GM21737 (cell line): ENCODE measurements around the gene SFI1.
"Not testable (repeated sequence)": the region's sequence is repeated elsewhere in the genome, so short reads cannot be mapped to it uniquely, and the experiment has no call there.

ENCODE experiments used
- ATAC-seq: cut with Tn5 transposase; IDR thresholded peaks from one replicate; pipeline ENCODE4 v1.9.1; 2021; ENCODE audit warnings: mild to moderate bottlenecking, moderate library complexity; ENCODE audit not compliant: unreplicated experiment

Gene SFI1

GRCh38 chr22:31585161-31585859, 89.0 kb downstream of the SFI1 start:
- ATAC-seq, result no peak

- ATAC-seq, result no peak
Measured at GRCh38 chr22:31586137-31586920, 90.0 kb downstream of the SFI1 start.

GRCh38 chr22:31588970-31589675, 92.8 kb downstream of the SFI1 start:
- ATAC-seq, result no peak

- ATAC-seq, result not testable (repeated sequence)
Measured at GRCh38 chr22:31590161-31590560, 93.8 kb downstream of the SFI1 start.

- ATAC-seq, result no peak
Measured at GRCh38 chr22:31595271-31595670, 98.9 kb downstream of the SFI1 start.

GRCh38 chr22:31602259-31602952, 106.1 kb downstream of the SFI1 start:
- no peak for ATAC-seq

GRCh38 chr22:31603081-31603525, 106.8 kb downstream of the SFI1 start:
- no peak for ATAC-seq

GRCh38 chr22:31603574-31603973, 107.2 kb downstream of the SFI1 start:
- ATAC-seq, result no peak

- ATAC-seq, result no peak
Measured at GRCh38 chr22:31604137-31604705, 107.9 kb downstream of the SFI1 start.

GRCh38 chr22:31604746-31605705, 108.7 kb downstream of the SFI1 start:
- no peak for ATAC-seq

GRCh38 chr22:31605851-31606585, 109.7 kb downstream of the SFI1 start:
- ATAC-seq, result no peak

- no peak for ATAC-seq
Measured at GRCh38 chr22:31607696-31608095, 111.4 kb downstream of the SFI1 start.

GRCh38 chr22:31609716-31610115, 113.4 kb downstream of the SFI1 start:
- no peak for ATAC-seq

- ATAC-seq, result no peak
Measured at GRCh38 chr22:31610611-31611010, 114.3 kb downstream of the SFI1 start.

GRCh38 chr22:31611061-31611760, 114.9 kb downstream of the SFI1 start:
- ATAC-seq, result no peak

- no peak for ATAC-seq
Measured at GRCh38 chr22:31612891-31613285, 116.6 kb downstream of the SFI1 start.

GRCh38 chr22:31613286-31613903, 117.1 kb downstream of the SFI1 start:
- ATAC-seq, result no peak

- ATAC-seq, result no peak
Measured at GRCh38 chr22:31613904-31614296, 117.6 kb downstream of the SFI1 start.
